H1 (cell line): ENCODE results near the gene SMARCA4. TPM values are rescaled to one million over a fixed set of nuclear protein-coding genes. Genes with fewer than 3 reads are reported as not detected.

Experiments used
- BRCA1 ChIP-seq: IDR thresholded peaks from 2 replicates; pipeline ENCODE4 v1.6.1; 2012; ENCODE audit warnings: low read depth, low read length, improper control_type of control experiment
- HDAC2 ChIP-seq, 2 experiments: fragments of 300-600 bp in 1 of 2; sonication (generic) in 1 of 2; IDR thresholded peaks; 2 replicates each; pipeline ENCODE4 v1.6.1; 2011 to 2012; ENCODE audit warnings: low read depth in 2 of 2, low read length in 2 of 2, mild to moderate bottlenecking in 2 of 2, moderate library complexity in 2 of 2, borderline replicate concordance in 1 of 2, inconsistent platforms in 1 of 2
- JUND ChIP-seq: IDR thresholded peaks from 2 replicates; pipeline ENCODE4 v1.6.1; 2011; ENCODE audit warnings: mild to moderate bottlenecking, improper control_type of control experiment, low read length
- MAFK ChIP-seq: IDR thresholded peaks from 2 replicates; pipeline ENCODE4 v1.6.1; 2012; ENCODE audit warnings: low read depth, mild to moderate bottlenecking, improper control_type of control experiment, low read length
- POLR2AphosphoS5 ChIP-seq: IDR thresholded peaks from 2 replicates; pipeline ENCODE4 v1.6.1; 2011; ENCODE audit warnings: low read depth, low read length
- SIX5 ChIP-seq: IDR thresholded peaks from 2 replicates; pipeline ENCODE4 v1.6.1; 2011; ENCODE audit warnings: mild to moderate bottlenecking, low read depth, low read length
- TAF1 ChIP-seq: IDR thresholded peaks from 2 replicates; pipeline ENCODE4 v1.6.1; 2011; ENCODE audit warnings: mild to moderate bottlenecking, low read depth, low read length
- polyA plus RNA-seq, 7 experiments: library from polyadenylated mRNA; depleted of rRNA in 3 of 7; stranded (reverse) in 5 of 7; unstranded in 2 of 7; fragments of >200 nt in 5 of 7; fragments of 200-250 nt in 2 of 7; gene quantifications; 1 replicate in 5 of 7; 2 replicates in 1 of 7; 4 replicates in 1 of 7; pipeline versions ENCODE4 v1.2.1 to v1.2.3, GENCODE V29; 2011 to 2013; ENCODE audit warnings: missing spikeins in 2 of 7, mixed read lengths in 2 of 7
- total RNA-seq: library from RNA; stranded (reverse); fragmentation: NEBNext Ultra II Directional; extraction: Animal tissue kit (Norgen Biotek cat#: 25700); gene quantifications from 2 replicates; pipeline ENCODE4 v1.2.1, GENCODE V29; 2021
- TF ChIP-seq, protein P1 (sequence below): fragments of 300-600 bp; sonication (generic); IDR thresholded peaks from 2 replicates; pipeline ENCODE4 v1.7.1; 2012; ENCODE audit warnings: low read length, moderate library complexity, mild to moderate bottlenecking, inconsistent platforms; ENCODE audit not compliant: insufficient replicate concordance
- TF ChIP-seq, protein P2 (sequence below): IDR thresholded peaks from 2 replicates; pipeline ENCODE4 v1.6.1; 2011; ENCODE audit warnings: low read depth, mild to moderate bottlenecking, low read length; ENCODE audit not compliant: insufficient read depth

SMARCA4 gene
- total and polyA plus RNA-seq, 2 of the 8 experiments (the other 6 are each of a cell fraction or from before 2014, with no cell fraction given) = 86.4 to 263 TPM

DNA sequence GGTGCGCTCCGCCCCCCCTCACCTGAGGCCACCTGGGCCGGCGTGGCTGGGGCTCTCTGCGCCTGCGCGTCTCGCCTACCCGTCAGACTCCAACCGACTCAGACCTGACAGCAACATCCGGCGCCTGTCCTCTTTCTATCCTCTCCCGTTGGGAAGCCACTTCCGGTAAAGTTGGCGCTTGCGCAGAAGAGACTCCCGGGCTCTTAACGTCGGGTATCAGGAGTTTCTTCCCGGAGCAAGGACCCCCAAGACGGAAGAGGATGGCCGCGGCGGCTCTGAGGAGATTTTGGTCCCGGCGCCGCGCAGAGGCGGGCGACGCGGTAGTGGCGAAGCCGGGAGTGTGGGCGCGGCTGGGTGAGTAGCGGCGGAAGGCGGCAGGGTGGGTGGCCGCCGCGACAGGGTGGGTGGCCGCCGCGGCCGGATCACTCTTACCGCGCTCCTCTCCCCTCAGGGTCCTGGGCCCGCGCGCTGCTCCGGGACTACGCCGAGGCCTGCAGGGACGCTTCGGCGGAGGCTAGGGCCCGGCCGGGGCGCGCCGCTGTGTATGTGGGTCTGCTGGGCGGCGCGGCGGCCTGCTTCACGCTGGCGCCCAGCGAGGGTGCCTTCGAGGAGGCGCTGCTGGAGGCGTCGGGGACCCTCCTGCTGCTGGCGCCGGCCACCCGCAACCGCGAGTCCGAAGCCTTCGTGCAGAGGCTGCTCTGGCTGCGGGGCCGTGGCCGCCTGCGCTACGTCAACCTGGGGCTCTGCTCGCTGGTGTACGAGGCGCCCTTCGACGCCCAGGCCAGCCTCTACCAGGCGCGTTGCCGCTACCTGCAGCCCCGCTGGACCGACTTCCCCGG is 32.0 kb upstream of the SMARCA4 start, which contains the start of the genes TIMM29 and YIPF2 (continued):
- TF ChIP-seq BRCA1 = no peak
- peak in 1 of 2 experiments; percentile 77; a peak in 1 of 4 replicates for TF ChIP-seq HDAC2 (IDR thresholded peaks at IDR 0.05; ENCODE audit: borderline replicate concordance in 1 of 2, low read depth in 2 of 2, low read length in 2 of 2)
- TF ChIP-seq POLR2AphosphoS5 = peak; percentile 45
- TF ChIP-seq, protein P1, sequence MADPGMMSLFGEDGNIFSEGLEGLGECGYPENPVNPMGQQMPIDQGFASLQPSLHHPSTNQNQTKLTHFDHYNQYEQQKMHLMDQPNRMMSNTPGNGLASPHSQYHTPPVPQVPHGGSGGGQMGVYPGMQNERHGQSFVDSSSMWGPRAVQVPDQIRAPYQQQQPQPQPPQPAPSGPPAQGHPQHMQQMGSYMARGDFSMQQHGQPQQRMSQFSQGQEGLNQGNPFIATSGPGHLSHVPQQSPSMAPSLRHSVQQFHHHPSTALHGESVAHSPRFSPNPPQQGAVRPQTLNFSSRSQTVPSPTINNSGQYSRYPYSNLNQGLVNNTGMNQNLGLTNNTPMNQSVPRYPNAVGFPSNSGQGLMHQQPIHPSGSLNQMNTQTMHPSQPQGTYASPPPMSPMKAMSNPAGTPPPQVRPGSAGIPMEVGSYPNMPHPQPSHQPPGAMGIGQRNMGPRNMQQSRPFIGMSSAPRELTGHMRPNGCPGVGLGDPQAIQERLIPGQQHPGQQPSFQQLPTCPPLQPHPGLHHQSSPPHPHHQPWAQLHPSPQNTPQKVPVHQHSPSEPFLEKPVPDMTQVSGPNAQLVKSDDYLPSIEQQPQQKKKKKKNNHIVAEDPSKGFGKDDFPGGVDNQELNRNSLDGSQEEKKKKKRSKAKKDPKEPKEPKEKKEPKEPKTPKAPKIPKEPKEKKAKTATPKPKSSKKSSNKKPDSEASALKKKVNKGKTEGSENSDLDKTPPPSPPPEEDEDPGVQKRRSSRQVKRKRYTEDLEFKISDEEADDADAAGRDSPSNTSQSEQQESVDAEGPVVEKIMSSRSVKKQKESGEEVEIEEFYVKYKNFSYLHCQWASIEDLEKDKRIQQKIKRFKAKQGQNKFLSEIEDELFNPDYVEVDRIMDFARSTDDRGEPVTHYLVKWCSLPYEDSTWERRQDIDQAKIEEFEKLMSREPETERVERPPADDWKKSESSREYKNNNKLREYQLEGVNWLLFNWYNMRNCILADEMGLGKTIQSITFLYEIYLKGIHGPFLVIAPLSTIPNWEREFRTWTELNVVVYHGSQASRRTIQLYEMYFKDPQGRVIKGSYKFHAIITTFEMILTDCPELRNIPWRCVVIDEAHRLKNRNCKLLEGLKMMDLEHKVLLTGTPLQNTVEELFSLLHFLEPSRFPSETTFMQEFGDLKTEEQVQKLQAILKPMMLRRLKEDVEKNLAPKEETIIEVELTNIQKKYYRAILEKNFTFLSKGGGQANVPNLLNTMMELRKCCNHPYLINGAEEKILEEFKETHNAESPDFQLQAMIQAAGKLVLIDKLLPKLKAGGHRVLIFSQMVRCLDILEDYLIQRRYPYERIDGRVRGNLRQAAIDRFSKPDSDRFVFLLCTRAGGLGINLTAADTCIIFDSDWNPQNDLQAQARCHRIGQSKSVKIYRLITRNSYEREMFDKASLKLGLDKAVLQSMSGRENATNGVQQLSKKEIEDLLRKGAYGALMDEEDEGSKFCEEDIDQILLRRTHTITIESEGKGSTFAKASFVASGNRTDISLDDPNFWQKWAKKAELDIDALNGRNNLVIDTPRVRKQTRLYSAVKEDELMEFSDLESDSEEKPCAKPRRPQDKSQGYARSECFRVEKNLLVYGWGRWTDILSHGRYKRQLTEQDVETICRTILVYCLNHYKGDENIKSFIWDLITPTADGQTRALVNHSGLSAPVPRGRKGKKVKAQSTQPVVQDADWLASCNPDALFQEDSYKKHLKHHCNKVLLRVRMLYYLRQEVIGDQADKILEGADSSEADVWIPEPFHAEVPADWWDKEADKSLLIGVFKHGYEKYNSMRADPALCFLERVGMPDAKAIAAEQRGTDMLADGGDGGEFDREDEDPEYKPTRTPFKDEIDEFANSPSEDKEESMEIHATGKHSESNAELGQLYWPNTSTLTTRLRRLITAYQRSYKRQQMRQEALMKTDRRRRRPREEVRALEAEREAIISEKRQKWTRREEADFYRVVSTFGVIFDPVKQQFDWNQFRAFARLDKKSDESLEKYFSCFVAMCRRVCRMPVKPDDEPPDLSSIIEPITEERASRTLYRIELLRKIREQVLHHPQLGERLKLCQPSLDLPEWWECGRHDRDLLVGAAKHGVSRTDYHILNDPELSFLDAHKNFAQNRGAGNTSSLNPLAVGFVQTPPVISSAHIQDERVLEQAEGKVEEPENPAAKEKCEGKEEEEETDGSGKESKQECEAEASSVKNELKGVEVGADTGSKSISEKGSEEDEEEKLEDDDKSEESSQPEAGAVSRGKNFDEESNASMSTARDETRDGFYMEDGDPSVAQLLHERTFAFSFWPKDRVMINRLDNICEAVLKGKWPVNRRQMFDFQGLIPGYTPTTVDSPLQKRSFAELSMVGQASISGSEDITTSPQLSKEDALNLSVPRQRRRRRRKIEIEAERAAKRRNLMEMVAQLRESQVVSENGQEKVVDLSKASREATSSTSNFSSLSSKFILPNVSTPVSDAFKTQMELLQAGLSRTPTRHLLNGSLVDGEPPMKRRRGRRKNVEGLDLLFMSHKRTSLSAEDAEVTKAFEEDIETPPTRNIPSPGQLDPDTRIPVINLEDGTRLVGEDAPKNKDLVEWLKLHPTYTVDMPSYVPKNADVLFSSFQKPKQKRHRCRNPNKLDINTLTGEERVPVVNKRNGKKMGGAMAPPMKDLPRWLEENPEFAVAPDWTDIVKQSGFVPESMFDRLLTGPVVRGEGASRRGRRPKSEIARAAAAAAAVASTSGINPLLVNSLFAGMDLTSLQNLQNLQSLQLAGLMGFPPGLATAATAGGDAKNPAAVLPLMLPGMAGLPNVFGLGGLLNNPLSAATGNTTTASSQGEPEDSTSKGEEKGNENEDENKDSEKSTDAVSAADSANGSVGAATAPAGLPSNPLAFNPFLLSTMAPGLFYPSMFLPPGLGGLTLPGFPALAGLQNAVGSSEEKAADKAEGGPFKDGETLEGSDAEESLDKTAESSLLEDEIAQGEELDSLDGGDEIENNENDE = no peak
- 0 out of 2 replicates have a peak, but pooled peaks have one; percentile 54 for TF ChIP-seq JUND
- peak; percentile 97 for TF ChIP-seq TAF1
- no peak for TF ChIP-seq MAFK
- TF ChIP-seq, protein P2, sequence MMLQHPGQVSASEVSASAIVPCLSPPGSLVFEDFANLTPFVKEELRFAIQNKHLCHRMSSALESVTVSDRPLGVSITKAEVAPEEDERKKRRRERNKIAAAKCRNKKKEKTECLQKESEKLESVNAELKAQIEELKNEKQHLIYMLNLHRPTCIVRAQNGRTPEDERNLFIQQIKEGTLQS = no peak
- peak; percentile 59; the same call in 1 of the 2 replicates for TF ChIP-seq SIX5
